GM19240 (cell line): ENCODE results near the gene RRP1.

Source experiments
- DNase-seq: peaks from one replicate; pipeline ENCODE4 v3.0.0; 2011; ENCODE audit warnings: low spot score; ENCODE audit not compliant: insufficient read length

Gene RRP1

GRCh38 chr21:43758111-43758641 is 31.2 kb upstream of the RRP1 start:
- DNase-seq: no peak

DNA sequence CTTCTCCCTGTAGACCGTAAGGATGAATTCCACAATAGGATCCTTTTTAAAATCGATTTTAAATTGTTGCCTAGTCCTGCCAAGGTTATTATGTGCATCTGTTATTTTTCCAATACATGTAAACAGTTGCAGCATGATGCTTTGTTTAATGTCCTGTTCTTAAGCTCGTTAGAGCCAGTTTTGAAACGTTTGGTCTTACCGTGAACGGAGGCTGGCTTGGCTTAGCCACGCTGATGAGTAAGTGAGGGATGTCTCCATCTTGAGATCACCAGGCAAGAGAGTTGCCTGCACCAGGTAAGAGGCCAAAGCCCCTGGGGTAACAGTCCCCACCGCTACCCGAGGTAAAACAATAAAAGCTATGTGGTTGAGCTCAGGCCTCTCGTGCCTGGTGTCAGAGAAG is 30.6 kb upstream of the RRP1 start:
- DNase-seq: no peak

DNA sequence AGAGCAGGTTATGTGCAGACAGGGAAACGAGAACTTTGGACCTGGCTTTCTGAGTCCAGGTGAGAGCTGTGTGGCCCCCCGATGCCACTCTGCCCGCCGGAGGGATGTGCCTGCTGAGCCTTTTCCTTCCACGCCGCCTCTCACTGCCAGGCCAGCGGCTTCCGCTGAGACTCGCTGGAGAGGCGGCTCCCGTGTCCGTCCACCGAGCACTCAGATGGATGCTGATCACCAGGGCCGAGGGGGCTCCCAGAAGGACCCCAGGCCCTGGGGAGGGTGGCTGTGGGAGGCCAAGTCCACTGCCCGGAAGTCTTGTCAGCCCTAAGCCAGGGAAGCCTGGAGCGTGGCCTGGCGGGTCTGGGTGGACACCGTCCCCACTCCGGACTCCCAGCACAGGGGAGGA is 29.7 kb upstream of the RRP1 start:
- no peak for DNase-seq

- DNase-seq: no peak
These were observed 28.9 kb upstream of the RRP1 start for GRCh38 chr21:43760391-43760958.

DNA sequence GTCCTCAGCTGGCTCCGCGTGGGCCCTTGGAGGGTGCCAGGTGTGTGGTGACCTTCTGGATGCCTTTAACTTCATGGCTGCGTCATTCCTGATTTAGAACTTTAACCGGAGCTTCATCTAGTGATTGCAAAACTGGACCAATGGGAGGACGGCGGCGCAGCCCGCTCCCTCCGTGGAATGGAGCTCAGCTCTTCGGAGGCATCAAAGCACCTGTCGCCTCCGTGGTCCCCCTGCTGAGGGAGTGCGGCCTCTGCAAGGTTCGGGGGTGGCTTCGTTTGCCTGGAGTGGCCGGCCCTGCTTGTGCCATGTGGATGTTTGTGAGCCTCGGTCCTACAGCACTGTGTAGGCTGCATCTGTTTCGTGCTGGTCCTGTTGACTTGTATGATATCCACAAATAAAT is 27.5 kb upstream of the RRP1 start:
- no peak for DNase-seq

DNA sequence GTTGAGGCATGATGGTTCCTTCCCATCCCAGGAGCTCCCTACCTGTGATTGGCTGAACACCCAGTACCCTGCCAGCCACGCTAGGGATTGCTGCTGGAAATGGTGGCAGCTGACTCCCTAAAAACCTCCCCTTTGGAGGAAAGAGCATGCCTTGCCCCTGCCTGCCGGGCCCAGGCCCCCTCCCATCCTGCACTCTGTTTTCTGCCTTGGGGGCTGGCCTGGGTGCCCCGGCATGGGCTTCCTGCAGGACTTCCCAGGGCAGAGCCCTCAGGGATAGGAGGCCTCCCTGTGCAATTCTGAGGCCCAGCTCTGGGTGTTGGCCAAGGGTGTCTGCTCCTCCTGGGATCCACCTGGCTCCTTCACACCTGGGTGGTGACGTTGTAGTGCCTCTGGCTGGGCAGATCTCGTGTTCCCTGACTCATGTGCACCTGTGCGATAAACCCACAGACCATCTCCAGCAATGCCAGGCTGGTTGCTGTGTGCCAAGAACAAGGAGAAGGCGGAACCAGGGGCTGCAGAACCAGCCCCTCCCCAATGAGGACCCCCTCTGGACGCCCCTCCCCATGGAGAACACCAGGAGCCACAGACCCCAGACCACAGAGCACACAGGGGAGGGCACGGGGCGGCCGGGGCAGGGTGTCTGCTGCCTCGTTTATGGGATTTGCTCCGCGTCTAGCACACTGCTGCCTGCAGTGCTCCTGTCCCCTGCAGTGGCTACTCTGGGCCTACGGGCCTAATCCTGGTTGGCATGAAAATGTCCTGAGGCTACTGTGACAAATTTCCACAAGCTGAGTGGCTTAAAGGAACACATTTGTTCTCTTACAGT is 26.9 kb upstream of the RRP1 start:
- no peak for DNase-seq

DNA sequence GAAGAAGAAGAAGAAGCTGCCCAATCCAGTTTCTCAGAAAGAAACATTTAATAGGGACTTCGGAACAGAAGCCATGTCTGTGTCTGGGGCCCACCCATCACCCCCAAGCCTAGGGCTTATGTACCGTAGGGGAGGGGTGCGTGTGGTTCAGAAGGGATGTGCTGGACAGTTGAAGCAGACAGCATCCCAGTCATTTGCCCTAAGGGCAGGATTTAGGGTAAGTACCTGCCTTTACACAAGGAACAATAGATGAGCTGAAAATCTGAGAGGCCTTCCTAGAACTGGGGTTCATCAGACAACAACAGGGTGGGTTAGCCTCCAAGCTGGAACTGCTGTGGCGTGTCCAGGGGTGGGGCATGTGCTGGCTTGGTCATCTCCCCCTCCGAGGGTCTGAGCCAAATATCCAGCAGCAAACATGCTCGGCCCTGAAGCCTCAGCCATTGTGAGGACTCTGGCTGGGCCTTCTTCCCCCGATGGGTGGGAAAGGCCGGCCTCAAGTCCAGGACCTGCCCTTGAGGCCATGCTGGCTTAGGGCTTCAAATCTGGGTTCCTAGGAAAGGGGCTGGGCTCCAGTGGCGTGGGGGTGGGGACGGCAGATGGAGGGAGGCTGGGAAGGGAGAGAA is 25.4 kb upstream of the RRP1 start:
- DNase-seq: no peak

DNA sequence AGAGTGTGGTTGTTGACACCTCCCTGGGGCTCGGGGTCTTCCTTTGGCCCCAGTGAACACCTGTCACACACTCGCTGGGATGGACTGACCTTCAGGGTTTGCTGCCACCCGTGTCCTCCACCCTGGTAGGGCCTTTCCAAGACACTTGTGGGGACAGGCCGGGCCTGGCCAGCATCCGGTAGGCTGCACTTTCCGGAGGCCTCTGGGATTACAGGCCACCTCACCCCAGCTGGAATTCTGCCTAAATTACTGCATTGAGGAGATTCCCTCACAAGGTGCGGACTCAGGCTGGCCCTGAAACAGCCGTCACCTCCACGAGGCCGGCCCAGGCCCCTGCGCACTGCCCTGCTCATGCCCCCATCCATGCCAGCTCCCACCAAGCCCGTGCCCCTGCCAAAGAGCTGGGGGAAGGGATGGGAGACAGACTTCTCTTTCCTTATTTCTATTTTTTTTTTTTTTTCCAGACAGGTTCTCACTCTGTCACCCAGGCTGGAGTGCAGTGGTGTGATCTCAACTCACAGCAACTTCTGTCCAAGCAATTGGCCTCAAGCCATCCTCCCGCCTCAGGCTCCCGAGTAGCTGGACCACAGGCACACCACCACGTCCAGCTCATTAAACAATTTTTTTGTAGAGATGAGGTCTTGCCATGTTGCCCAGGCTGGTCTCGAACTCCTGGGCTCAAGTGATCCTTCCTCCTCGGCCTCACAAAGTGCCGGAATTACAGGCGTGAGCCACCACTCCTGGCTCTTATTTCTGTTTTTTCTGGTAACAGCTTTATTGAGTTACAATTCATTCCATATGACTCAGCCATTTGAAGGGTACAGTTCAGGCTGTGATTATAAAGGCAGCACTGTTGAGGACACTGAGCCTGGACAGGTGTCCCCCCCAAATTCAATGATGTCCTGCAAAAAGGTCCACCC is 24.5 kb upstream of the RRP1 start:
- DNase-seq: no peak

DNA sequence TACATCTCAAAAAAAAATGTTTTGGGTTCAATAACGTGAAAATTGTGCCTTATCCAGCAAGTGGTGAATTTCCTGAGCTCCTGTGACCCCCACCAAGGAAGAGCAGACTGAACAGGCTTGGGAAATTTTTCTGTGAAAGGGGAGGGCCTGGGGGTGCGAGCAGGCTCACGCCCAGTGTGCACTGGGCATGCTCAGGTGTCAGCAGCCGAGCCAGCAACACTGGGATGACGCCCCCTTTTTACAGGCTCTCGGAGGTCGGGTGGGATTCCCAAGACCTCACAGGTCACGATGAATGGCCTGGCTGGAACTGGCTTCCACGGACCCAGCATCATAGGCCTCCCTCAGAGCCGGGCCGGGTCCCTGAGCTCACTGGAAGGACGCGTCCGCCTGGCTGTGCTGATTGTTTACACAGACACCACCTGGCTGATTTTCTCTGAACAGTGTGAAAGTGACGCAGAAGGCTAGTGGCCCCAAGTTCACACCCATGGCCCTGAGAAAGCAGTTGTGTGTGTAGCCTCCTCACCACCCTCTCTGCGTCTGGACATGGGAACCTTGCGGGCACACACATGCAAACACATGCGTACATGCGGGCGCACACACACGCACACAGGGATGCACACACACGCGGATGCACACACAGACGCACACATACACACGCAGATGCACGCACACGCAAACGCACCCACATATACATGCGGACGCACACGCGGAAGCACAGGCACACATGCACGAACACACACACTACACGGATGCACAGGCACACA is 22.5 kb upstream of the RRP1 start:
- DNase-seq: no peak

- DNase-seq: no peak
These were observed 21.8 kb upstream of the RRP1 start for GRCh38 chr21:43767498-43767983.

DNA sequence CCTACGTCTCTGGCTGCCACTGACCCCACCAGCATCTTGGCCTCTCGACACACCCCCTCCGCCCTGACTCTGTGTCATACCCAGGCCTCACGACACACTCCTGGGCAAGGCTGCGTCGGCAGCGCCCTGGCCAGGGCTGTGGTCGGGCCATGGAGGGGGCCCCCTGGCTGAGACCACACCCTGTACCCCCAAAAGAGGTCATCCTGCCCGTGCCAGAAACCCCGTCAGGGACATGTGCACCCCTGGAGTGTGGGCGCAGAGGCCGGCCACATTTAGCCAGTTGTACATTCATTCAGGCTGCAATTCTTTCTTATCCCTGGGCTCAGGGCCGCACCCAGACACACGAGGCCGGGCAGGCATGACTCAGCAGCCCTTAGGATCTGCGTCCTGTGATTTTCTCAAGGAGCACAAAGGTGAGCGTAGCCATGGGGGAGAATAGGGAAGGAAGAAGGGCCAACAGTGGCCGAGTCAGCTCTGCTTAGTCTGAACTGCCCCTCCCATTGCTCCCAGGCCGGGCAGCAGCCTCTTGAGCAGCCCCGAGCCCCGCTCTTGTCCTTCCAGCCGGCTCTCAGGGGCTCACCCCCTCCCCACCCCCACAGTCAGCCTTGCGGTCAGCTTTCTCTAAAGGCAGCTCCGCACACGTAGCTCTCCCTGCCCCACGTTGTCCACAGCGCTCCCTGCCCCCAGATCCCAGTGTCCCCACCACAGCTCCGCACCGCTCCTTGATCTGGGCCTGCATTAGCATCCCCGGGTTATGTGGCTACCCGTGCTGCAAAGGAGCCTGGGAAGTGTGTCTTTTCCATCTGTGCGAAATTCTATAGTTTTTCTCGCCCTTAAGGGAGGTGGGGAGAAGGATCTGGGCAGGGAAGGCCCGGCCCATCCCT is 21.2 kb upstream of the RRP1 start:
- no peak for DNase-seq

DNA sequence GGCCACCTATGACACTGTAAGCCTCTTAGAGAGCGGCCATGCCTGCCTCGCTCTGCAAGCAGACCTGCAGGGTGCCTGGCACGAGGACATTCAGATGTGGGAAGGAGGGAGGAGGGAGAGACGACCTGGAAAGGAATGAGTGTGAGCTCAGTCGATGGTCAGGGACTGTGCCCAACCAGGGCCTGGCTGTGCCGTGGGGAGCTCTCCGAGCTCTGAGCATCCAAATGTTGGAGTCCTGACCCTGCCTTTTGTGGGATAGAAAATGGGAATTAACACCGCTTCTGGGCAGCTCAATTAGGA is 20.6 kb upstream of the RRP1 start:
- DNase-seq: no peak

DNA sequence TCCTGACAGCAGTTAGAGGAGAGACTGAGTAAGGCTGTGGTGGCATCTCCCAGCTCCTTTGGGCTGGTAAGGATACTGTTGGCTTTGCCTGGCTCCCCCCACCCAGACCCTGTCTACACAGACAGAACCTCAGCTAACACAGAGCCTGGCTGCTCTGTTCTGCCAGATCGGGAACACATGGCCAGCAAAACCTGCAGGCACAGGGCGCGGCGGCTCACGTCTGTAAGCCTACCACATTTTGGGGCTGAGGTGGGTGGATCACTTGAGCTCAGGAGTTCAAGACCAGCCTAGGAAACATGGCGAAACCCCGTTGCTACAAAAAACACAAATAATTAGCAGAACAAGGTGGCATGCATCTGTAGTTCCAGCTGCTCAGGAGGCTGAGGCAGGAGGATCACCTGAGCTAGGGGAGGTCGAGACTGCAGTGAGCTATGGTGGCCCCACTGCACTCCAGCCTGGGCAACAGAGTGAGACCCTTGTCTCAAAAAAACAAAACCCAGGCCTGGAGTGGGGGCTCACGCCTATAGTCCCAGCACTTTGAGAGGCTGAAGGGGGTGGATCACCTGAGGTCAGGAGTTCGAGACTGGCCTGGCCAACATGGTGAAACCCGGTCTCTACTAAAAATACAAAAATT is 19.9 kb upstream of the RRP1 start:
- DNase-seq: no peak

DNA sequence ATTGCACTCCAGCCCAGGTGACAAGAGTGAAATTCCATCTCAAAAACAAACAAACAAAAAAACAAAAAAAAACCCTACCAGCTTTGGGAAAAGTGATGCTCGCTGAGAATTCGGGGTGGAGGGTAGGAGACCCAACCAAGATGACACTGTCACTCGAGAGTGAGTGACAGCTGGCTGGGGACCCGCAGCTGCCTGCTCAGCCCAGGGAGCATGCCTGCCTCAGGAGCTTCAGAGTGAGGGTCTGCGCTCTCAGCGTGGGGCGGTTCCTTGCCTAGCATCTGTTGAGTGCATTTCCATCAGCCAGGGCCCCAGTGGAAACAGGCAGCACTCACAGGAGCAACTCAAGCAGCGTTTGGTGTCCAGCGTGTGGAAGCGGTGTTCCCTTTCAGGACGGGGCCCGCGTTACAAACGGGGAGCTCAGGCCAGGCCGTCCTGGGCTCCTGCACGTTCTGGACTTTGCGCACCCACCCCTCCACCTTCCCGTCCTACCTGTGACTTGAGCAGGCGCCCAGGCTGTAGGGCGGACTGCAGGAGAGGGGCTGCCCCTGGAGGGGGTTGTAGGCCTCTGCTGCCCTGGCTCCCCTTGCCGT is 19.2 kb upstream of the RRP1 start:
- no peak for DNase-seq

GRCh38 chr21:43771199-43771675 is 18.1 kb upstream of the RRP1 start:
- no peak for DNase-seq

DNA sequence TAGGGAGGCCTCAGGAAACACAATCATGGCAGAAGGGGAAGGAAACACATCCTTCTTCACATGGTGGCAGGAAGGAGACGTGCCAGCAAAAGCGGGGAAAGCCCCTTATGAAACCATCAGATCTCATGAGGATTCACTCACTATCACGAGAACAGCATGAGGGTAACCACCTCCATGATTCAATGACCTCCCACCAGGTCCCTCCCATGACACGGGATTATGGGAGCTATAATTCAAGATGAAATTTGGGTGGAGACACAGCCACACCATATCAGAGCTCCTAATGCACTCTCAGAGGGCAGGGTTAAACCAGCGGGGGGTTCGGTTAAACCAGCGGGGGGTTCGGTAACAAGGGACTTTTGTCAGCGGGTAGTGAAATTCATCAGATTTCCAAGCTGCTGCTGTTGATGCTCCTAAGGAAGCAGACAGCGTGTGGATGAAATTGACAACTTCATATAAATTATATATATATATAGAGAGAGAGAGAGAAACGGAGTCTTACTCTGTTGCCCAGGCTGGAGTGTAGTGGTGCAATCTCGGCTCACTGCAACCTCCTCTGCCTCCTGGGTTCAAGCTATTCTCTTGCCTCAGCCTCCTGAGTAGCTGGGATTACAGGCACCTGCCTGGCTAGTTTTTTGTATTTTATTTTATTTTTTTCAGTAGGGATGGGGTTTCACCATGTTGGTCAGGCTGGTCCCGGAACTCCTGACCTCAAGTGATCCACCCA is 17.5 kb upstream of the RRP1 start:
- no peak for DNase-seq

DNA sequence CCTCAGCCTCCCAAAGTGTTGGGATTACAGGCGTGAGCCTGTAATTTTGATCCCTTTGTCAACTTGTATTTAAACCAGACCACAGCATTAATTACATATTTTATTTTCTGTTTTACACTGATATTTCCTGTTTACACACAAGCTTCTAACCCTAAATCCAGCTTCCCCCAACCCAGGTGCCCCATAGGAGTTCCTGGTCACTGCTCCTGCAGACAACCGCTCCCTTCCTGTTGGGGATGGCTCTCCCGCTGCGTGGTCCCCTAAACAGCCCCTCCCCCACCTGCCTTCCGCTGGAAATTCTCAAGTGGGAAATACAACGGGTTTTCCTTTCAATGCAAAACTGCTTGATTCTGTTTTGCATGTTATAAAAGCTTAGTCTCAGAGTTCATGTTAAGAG is 17.0 kb upstream of the RRP1 start:
- no peak for DNase-seq

DNA sequence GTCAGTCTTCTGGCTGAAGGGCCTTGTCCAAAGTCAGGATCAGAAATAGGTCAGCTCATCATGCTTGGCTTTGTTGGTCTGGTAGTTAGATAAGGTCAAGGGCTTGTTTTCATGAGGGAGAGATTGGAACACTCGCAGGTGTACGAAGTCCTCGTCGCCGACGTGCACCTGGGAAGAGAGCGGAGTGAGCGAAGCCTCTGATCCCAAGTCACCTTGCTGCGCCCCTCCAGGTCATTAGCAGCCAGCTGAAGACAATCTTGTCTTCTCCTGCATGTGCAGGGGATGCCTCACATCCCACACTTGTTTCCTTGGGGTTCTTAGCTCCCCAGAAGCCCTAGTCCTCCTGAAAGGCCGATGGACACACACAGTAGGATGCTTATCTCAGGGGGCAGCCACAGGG is 15.2 kb upstream of the RRP1 start:
- DNase-seq: no peak
